NCI-H128 (cell line): Measurements from ENCODE around the gene MCF2L.

Experiments
- DNase-seq: peaks from one replicate; lab custom pipeline; 2025; ENCODE audit not compliant: unreplicated experiment; lab: John Stamatoyannopoulos, UW

The MCF2L gene

DNA sequence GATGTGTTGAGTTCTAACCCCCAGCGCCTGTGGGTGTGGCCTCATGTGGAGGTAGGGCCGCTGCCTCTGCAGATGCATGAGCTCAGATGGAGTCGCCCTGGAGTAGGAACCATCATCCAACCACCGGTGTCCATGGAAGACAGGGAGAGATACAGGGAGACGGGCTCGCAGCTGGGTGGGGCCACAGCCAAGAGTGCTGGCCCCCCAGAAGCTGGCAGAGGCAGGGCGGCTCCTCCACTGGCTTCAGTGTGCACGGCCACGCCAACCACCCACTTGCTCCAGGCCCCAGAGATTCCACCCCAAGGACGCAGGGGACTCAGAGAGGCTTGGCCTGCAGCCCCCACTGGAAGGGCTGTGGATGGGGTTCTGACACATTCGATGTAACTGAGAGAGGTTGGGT, 5.4 kb upstream of the MCF2L start:
- DNase-seq: no peak

DNA sequence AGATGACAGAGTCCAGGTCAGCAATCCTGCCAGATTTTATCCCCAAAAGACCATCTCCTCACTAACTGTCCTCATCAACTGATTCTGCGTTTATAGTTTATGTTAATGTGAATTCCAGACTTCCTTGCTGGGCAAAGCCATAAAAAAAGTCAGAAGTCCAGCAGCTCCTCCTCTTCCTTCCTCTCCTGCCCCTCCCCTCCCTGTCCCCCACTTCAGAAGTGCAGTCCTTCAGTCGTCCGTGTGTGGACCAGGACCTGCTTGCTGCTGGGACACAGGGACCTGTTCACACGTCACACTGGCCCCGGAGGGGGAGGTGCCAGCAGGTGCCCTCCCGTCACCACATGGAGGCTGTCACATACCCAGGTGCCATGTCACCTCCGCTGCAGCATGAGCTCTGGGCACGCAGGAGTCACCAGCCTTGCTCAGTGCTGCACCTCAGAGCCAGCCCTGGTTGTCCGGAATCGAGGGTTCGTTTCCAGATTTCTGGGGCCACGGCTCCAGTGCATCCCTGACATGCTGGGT, 4.0 kb upstream of the MCF2L start:
- DNase-seq: no peak

DNA sequence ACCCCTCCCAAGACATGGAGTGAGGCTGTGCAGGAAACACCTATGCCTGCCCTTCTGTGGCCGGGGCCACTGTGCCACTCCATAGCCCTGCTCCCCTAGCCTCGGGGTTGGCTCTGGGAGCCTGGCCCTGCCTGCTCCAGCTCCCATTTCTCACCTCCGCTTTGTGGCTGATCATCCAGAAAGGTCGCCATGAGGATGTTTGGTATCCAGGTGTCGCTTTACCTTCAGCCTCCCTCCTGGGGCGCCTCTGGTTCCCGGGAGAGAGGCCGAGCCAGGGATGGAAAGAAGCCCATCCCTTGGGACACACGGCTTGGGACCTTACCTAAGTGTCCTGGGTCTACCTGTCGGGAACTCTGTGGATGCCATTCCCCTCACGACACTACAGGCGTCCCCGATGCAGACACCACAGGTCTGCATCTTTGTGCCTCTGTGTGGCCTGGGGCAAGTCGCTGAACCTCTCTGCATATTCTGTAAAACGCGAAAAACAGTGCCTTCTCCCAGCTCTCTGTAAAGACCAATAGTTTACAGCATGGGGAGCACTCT, 3.4 kb upstream of the MCF2L start:
- no peak for DNase-seq

DNA sequence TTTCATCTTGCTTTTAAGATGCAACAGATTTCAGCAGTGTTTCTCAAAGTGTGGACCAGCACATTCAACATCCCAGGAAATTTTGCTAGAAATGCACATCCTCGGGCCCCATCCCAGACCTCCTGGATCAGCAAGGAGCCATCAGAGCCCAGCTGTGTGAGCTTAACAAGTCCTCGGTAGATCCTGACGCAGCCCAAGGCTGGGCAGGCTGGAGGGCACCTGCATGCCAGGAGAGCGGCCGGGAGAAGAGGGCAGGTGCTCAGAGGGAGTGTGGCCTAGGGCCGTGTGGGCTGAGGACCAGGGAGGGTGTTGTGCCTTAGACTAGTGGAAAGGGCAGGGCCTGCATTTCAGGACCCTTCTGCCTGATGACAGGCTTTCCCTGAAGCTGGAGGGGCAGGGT, 2.2 kb upstream of the MCF2L start:
- DNase-seq: no peak

DNA sequence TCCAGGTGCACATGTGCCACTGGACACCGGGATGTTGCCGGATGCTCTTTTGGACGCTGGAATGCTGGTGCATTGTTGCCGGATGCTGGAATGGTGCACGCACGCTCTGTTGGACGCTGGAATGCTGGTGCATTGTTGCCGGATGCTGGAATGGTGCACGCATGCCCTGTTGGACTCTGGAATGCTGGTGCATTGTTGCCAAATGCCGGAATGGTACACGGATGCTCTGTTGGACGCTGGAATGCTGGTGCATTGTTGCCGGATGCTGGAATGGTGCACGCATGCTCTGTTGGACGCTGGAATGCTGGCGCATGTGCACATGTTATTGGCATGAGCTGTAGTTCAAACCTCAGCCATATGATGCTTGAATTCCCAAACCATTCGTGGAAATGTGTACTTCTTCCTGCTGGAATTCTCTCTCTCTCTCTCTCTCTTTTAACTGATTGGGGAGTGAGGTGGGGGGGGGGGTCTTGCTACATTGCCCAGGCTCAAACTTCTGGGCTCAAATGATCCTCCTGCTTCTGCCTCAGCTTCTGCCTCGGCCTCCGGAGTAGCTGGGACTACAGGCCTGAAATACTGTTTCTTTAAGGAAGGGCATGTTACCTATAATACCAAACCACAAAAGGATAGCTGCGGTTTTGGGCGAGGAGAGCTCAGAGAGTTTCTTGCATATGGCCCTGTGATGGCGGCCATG, 1.2 kb upstream of the MCF2L start:
- no peak for DNase-seq

DNA sequence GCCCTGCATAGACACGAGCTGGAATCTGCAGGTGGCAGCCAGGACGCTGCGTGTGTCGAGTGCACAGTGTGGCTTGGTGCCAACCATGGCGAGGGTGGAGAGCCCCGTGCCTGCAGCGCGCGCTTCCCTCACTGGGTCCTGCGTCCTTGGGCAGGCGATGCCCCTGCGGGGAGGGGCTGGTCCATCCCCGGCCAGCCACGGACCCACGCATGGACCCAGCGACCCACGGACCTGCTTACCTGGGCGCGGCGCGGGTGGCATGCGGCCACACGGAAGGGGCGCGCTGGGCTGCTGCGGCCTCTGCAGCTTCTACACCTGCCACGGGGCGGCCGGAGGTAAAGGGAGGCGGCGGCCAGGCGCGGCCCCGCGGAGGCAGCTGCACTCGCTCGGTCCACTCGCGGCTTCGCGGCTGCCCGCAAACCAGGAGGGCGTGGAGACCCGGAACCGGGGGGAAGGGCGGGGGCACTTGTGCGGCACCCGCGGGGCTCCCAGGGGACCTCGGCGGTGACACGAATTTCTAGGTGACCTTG, 569 bp upstream of the MCF2L start:
- DNase-seq: peak; percentile 54

DNA sequence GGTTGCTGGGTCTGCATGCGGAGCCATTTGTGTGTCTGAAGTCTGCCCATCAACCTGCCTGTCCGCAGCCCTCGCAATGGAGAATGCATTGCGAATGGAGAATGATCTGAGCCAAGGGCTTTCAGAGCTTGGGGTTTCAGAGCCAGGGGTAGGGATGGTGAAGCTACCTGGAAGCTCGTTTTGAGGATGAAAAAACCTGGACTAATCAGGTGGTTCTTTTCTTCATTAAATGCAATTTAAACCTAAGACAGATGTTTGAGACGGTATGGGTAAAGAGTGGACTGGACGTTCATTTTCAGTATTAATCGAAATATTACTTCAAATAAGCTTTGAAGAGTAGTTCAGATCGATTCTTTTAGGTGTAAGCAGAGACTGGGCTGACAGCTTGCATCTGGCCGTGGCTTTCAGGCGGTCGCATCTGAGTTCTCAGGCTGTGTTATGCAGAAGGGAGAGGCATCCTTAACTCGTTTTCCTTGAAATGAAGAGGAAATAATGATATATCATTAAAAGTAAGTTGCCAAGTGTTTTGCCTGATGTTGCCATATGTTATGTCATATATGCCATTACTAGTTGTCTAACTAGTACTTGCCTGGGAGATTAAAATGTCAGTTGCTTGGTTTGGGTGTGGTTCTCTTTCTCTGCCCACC, 801 bp downstream of the MCF2L start:
- no peak for DNase-seq

DNA sequence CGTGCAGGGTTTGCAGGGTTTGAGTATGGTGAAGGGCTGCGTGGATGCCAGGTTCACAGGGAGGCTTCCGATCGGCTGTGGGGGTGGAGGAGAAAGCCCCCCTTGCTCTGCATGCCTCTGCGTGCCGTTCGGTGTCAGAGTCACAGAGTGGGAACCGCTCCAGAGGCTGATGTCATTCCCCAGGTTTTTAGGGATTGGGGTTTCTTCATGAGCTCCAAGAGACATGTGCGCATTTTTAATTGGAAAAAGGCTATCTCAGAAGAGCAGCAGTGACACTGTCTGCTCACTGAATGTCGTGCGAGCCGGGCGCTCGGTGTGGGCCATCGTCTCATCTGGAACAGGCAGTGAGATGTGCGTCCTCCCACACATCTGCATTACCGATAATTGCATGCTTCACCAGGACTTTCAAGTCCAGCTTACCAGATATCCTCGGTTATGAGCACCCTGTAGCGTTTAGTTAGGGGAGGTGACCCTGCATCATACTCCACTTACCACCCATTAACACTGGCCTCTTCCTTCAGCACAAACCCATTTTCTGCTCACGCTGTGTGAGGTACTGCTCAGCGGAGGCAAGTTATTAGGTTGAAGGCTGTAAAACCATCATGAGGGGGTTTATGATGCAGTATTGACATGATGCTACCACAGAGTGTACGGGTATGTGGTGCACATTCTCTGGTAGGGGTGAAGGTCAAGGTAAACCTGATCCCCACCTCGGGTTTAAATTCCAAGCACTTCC, 1.7 kb downstream of the MCF2L start:
- DNase-seq: no peak

DNA sequence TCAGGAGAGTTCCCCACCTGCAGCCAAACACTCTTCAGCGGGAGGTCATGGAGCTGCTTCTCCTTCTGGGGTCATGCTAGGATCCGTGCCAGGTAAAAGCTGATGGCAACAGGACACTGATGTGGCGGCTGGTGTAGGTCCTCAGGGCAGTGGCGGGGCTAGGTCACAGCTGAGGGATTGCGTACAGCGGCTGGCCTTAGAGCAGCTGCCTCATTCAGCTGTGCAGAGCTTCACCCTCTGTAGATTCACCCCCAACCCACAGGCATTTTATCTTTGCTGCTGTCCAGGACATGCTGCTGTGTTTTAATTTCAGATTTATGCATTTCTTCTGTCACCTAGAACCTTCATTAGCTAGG, 2.3 kb downstream of the MCF2L start:
- no peak for DNase-seq

DNA sequence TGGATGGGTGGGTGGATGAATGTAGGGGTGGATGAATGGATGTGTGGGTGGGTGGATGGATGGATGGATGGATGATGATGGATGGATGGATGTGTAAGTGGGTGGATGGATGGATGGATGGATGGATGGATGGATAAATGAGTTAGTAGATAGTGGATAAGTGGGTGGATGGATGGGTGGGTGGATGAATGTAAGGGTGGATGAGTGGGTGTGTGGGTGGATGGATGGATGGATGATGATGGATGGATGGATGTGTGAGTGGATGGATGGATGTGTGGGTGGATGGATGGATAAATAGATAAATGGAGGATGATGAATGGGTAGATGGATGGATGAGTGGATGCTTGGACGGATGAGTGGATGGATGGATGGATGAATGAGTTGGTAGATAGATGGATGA, 3.2 kb downstream of the MCF2L start:
- no peak for DNase-seq

DNA sequence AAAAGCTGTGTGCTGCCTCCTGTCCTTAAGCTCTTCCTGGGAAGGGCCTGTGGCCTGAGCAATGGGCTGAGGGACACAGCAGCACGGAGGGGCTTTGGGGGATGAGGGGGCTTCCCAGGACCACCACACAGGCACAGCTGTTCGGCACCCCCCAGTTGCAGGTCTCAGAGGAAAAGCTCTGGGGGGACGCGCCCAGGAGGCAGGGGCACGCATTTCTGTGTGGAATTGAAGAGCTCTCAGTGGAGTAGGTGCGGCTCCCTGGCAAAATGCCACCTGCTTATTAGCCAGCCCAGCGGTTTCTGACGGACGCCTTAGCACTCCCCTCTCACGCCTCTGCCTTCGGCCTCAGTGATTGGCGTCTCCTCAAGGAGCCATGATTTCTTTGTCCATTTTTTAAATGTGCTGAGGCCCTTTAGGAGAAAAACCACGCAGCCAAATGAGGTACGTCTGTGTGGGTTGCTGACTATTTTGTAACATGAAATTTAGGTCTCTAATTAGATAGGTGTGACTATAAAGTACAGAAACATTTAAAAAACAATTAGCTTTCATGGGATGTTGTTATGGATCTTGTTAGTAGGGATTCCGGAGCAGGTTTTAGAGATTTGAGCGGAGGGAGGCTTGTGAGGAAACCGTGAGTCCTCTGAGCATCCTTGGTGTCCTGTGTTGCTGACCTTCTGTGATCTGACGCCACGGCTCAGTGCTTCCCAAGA, 4.0 kb downstream of the MCF2L start:
- DNase-seq: no peak

DNA sequence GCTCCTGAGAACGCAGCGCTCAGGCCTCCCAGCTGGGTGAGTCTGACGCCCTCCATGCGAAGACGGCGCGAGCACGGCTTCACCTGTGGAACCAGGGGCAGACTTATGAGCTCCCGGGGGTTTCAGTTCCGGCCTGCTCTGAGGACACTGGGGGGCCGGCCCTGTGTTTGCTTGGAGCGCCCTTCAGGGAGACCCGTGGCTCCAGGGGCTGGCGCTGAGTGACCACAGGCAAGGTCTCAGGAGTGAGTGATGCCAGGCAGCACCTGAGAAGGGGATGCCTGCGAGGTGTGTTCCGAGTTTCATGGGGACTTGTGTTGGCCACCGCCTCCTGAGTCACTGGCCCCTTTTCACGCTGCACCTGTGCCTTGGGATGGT, 4.5 kb downstream of the MCF2L start:
- no peak for DNase-seq

DNA sequence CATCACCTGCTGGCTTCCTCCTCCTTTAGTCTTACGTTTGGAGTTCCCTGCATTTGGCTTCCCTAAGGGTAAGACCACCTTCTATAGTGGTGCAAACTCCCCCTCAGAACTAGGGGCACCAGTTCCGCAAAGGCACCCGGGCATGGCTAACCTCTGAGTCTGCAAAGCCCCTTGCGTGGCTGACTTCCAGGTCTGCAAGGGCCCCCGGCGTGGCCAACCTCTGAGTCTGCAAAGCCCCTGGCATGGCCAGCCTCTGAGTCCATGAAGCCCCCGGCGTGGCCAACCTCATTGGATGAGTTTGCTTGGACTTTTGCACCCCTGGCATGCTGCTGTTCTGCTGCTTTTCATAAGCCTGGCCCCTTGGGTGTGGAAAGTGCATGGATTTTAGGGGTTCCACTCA, 5.1 kb downstream of the MCF2L start:
- no peak for DNase-seq

DNA sequence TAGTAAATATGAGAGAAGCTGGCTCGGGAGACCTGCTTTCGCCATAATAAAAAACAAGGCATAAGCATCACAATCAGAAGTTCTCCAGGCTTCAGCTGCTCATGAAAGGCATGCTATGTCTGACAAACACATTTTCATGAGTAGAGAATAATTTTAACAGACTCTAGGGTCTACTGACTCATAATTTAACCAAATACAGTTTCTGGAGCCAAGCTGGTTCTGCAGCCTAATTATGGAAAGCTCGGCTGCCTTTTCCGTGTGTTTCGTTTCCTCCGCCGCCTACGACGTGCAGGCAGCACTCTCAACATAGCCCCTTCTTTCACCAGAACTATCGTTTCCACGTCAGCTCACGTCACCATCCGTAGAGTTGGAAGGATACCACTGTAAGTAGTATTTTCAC, 5.7 kb downstream of the MCF2L start:
- no peak for DNase-seq

DNA sequence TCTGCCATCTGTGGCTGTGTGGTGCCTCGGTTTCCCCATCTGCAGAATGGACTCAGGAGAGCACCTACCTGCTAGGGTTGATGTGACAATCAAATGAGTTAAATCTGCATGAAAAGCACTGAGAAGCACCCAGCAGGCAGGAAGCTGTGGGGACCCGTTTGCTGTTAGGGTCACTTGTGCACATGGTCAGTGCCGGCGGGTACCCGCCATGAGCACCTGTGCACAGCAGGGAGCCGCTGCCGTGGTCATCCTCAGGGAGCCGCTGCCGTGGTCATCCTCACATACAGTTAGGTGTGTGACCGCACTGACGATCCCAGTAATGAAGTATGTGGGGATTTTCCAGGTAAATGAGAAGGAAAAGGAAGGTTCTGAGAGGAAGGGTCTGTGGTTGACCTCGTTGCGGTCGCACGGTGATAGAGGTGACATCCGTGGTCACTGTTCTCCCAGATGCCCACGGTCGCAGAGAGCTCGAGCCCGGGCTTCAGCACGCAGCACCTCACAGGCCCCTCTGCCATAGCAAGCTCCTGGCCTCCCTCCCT, 6.5 kb downstream of the MCF2L start:
- DNase-seq: no peak

DNA sequence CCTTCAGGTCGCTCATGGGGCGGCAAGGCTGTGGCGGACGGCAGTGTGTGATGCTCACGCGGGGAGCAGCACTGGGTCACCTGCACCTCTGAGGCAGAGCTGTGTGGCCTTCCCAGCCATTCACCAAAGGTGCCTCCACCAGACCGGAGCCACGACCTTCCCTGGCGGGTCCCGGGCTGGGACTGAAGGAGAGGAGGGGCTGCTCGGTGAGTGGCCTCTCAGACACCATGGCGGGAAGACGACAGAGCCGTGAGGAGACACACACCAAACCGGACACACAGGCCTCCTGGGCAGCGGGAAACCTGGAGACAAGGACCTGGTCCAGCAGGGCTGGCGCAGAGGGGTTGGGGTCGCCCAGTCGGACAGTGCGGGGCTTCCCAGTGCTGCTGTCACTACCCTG, 7.5 kb downstream of the MCF2L start:
- DNase-seq: no peak

DNA sequence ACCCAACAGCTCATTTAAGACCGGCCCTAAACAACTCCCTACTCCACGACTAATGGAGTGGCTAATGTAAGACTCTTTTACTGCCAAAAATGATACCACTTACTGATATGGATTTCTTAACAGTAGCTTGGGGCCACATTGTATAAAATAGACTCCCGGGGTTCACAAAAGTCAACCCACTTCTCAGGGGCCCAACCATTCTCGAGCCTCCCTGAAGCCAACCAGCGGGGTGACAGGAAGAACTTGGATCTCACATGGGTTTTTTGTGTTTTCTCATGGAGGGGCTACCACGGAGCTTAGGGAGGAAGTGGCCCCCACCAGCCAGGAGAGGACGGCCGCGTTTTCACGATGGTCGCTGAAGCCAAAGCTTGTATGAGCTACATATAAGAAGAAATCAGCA, 8.1 kb downstream of the MCF2L start:
- no peak for DNase-seq

DNA sequence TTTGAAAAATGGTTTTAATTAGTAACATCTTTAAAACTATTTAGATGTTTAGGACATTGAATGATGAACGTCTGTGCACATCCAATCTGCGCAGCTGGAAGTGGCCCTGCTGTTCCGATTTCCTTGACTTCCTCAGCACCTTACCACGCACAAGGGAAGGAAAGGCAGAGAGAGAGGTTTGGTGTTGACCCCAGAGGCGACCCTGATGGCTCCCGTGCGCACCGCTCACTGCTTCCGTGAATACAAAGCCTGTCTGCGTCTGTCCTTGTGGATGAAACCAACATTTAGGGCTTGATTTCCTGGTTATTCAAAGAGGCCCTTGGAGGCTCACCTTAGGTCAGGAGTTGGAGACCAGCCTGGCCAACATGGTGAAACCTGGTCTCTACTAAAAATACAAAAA, 8.5 kb downstream of the MCF2L start:
- DNase-seq: no peak

DNA sequence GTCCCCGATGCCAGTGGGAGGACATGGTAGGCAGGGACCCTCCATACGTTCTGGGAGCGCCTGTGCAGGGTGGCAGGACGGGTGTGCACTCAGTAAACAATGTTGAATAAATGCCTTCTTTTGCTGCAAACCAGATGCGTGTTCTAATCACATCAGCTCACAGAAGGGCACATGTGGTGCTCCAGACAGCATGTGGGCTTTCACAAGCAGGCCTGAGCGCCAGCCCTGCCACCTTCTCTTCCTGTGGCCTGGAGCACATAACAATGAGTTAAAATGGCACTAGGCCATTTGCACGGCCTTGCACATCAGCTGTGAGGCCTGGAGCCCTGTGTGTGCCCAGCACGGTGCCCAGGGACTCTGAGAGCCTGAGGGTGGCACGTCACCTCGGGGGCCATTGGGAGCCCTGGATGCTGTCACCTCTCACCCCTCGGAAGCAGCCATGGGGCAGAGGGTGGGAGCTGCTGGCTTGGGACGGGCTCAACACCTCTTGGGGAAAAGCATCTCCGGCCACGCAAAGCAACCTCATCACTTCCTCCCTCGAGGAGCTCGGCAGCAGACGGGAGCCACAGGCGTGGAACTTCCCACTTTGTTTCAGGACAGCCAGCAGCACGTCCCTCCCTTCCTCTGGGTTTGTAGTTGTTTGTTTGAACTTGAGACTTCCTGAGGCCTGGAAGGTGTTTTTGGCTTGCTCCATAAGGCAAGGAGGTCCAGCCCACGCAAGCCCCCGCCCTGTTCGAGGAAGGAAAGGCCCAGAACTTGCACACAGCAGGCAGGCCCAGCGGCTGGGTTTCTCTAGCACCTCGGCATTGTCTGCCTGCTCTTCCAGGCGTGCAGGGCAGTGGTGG, 9.8 kb downstream of the MCF2L start:
- DNase-seq: no peak

DNA sequence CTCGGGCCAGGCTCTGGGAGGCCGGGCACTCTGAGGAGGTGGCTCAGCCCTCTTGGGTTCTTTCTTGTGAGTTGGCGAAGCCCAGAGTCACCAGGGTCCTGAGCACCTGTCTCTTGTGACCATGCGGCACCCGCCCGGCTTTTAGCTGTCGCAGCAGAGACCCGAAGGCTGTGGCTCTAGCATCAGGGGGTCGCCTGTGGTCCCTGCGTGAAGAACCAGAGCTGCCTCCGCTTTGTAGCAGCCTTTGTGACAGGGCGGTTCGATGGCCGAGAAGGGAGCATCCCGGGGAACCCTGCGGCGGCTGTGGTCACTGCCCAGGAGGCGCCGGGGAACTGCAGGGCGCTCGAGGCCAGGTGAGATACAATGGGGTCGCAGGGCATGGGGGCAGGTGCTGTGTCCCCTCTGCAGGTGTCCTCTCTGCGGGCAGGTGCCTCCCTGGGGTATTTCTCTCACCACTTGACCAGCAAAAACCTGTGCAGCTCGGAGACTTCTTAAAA, 10.4 kb downstream of the MCF2L start:
- DNase-seq: no peak
